Gastroesophageal sphincter (tissue), 4 donors: ENCODE results near the gene ENG. TPM values are rescaled to one million over a fixed set of nuclear protein-coding genes. Genes with fewer than 3 reads are reported as not detected.

Source experiments
- ATAC-seq: fragments of 150-250 bp; one replicate; pipeline ENCODE4 v1.9.1; 2016; ENCODE audit warnings: mild to moderate bottlenecking, moderate library complexity
- H3K27ac ChIP-seq, 4 donors: fragments of 200-600 bp; sonication (generic) in 3 of 4; 1 replicate in 3 of 4; 2 replicates in 1 of 4; pipeline ENCODE4 v1.5.1; 2016 to 2019
- H3K27me3 ChIP-seq: fragments of 200-600 bp; sonication (generic); one replicate; pipeline ENCODE4 v1.5.1; 2019
- H3K36me3 ChIP-seq, 2 donors: fragments of 200-600 bp; sonication (generic); one replicate each; pipeline ENCODE4 v1.5.1; 2019; ENCODE audit warnings: control low read depth in 1 of 2
- H3K4me1 ChIP-seq, 3 donors: fragments of 200-600 bp; sonication (generic); 1 replicate in 2 of 3; 2 replicates in 1 of 3; pipeline ENCODE4 v1.5.1; 2016 to 2019; ENCODE audit warnings: control low read depth in 2 of 3
- H3K4me3 ChIP-seq, 2 donors: fragments of 200-600 bp; sonication (generic); one replicate each; pipeline ENCODE4 v1.5.1; 2019; ENCODE audit warnings: mild to moderate bottlenecking in 1 of 2, moderate library complexity in 1 of 2
- H3K9me3 ChIP-seq, 3 donors: fragments of 200-600 bp; sonication (generic); one replicate each; pipeline ENCODE4 v1.5.1; 2017 to 2019; ENCODE audit warnings: control low read depth in 2 of 3
- CTCF ChIP-seq, 4 experiments: fragments of 200-600 bp in 2 of 4; fragments of 450-650 bp in 2 of 4; sonication (generic) in 1 of 4; IDR thresholded peaks; one replicate each; pipeline ENCODE4 v1.5.1; 2017 to 2019; ENCODE audit warnings: antibody characterized with exemption in 4 of 4, mild to moderate bottlenecking in 2 of 4, moderate library complexity in 2 of 4
- EP300 ChIP-seq: sonication (generic); formaldehyde crosslinking; IDR thresholded peaks from one replicate; pipeline ENCODE4 v1.6.1; 2017; ENCODE audit warnings: antibody characterized with exemption, mild to moderate bottlenecking
- POLR2A ChIP-seq, 2 donors: fragments of 450-650 bp; IDR thresholded peaks; one replicate each; pipeline ENCODE4 v1.6.1; 2017; ENCODE audit warnings: antibody characterized with exemption in 2 of 2, mild to moderate bottlenecking in 2 of 2, moderate library complexity in 1 of 2
- POLR2AphosphoS5 ChIP-seq: sonication (generic); formaldehyde crosslinking; IDR thresholded peaks from one replicate; pipeline ENCODE4 v1.6.1; 2017; ENCODE audit warnings: antibody characterized with exemption
- WGBS, 2 donors: methylation state at CpG; one replicate each; pipeline ENCODE4 v1.1.5; 2018; ENCODE audit warnings: low coverage in 1 of 2; 5-methylcytosine and 5-hydroxymethylcytosine counted together
- total RNA-seq, 4 donors: library from RNA; depleted of rRNA; stranded (reverse); fragments of >200 nt; gene quantifications; one replicate each; pipeline ENCODE4 v1.1.0, GENCODE V29; 2016

Gene ENG
- total RNA-seq, 4 donors from 2014 or later = 21.3 to 76.5 (median 48.0) TPM

GRCh38 chr9:127792417-127793031 is 61.9 kb downstream of the ENG start:
- ATAC-seq = no peak
- Histone ChIP-seq H3K4me1 (peaks cover 0 to 57% (median 7%) of the 10 kb centered on the region in 3 donors), H3K27ac (no peak overlapping the region)

GRCh38 chr9:127791085-127791484 is 63.4 kb downstream of the ENG start:
- no peak for ATAC-seq
- no peak for TF ChIP-seq POLR2AphosphoS5
- TF ChIP-seq CTCF (IDR thresholded peaks at IDR 0.05) = no peak
- TF ChIP-seq EP300 = no peak
- TF ChIP-seq POLR2A (IDR thresholded peaks at IDR 0.05) = no peak
- 78% methylated on average over 4 of the region's 4 CpGs; no CpG with 5 or more reads in 1 of the 2 donors for WGBS, 2 donors
- Histone ChIP-seq H3K27ac (peak overlapping the region in 1 of 4 donors; percentile 9), H3K9me3 (no peaks in the 10 kb centered on the region), H3K36me3 (peaks cover 0 to 72% of the 10 kb centered on the region in 2 donors), H3K4me3 (no peak overlapping the region), H3K27me3 (no peaks in the 10 kb centered on the region), H3K4me1 (peaks cover 0 to 56% (median 11%) of the 10 kb centered on the region in 3 donors)

More at GRCh38 chr9:127792417-127793031, 61.9 kb downstream of the ENG start:
- Histone ChIP-seq H3K27me3 (no peaks in the 10 kb centered on the region), H3K36me3 (peaks cover 0 to 67% of the 10 kb centered on the region in 2 donors), H3K4me3 (no peak overlapping the region), H3K9me3 (no peaks in the 10 kb centered on the region)
- no peak for TF ChIP-seq POLR2A (IDR thresholded peaks at IDR 0.05)
- no peak for TF ChIP-seq CTCF (IDR thresholded peaks at IDR 0.05)
- no peak for TF ChIP-seq POLR2AphosphoS5
- TF ChIP-seq EP300 = no peak
- WGBS, 2 donors = 51 to 70% methylated on average over 4 to 5 of the region's 7 CpGs

- Histone ChIP-seq H3K27ac (peak overlapping the region in 1 of 4 donors; percentile 4), H3K4me3 (no peak overlapping the region), H3K4me1 (peaks cover 0 to 51% (median 8%) of the 10 kb centered on the region in 3 donors), H3K27me3 (no peaks in the 10 kb centered on the region), H3K36me3 (peaks cover 0 to 72% of the 10 kb centered on the region in 2 donors), H3K9me3 (no peaks in the 10 kb centered on the region)
- ATAC-seq = no peak
- no peak for TF ChIP-seq EP300
- no peak for TF ChIP-seq CTCF (IDR thresholded peaks at IDR 0.05)
- TF ChIP-seq POLR2A (IDR thresholded peaks at IDR 0.05) = no peak
- TF ChIP-seq POLR2AphosphoS5 = no peak
- 77 to 82% methylated on average over 3 to 8 of the region's 9 CpGs for WGBS, 2 donors
These were observed 64.2 kb downstream of the ENG start for GRCh38 chr9:127790094-127790855.

GRCh38 chr9:127789179-127789578 is 65.3 kb downstream of the ENG start:
- H3K36me3 ChIP-seq = peaks cover 0 to 72% of the 10 kb centered on the region in 2 donors

More at GRCh38 chr9:127789179-127789578, 65.3 kb downstream of the ENG start:
- Histone ChIP-seq H3K4me3 (no peak overlapping the region), H3K4me1 (peaks cover 0 to 56% (median 14%) of the 10 kb centered on the region in 3 donors), H3K9me3 (no peaks in the 10 kb centered on the region), H3K27me3 (no peaks in the 10 kb centered on the region), H3K27ac (no peak overlapping the region)
- ATAC-seq = no peak
- TF ChIP-seq EP300 = no peak
- TF ChIP-seq POLR2AphosphoS5 = no peak
- TF ChIP-seq CTCF (IDR thresholded peaks at IDR 0.05) = no peak
- TF ChIP-seq POLR2A (IDR thresholded peaks at IDR 0.05) = no peak
- 84 to 90% methylated on average over 11 to 18 of the region's 25 CpGs for WGBS, 2 donors
